Measurements from ENCODE around the gene C5orf34.
"Not testable (repeated sequence)": the region's sequence is repeated elsewhere in the genome, so short reads cannot be mapped to it uniquely, and the experiment has no call there.

C5orf34 gene

GRCh38 chr5:43514025-43514424 lies 923 bp downstream of the C5orf34 start:
- DNase-seq = peak; percentile 39

- DNase-seq = not testable (repeated sequence)
These were observed 3.9 kb downstream of the C5orf34 start for GRCh38 chr5:43511062-43511461.

GRCh38 chr5:43498581-43498980 lies 16.4 kb downstream of the C5orf34 start:
- DNase-seq = no peak

GRCh38 chr5:43497311-43498104 lies 17.4 kb downstream of the C5orf34 start:
- DNase-seq = no peak

- no peak for DNase-seq
These were observed 23.6 kb downstream of the C5orf34 start for GRCh38 chr5:43491326-43491725.

- no peak for DNase-seq
These were observed 28.6 kb downstream of the C5orf34 start for GRCh38 chr5:43486353-43486752.

- no peak for DNase-seq
These were observed 29.5 kb downstream of the C5orf34 start for GRCh38 chr5:43485406-43485805.

GRCh38 chr5:43484106-43484849 lies 30.7 kb downstream of the C5orf34 start:
- peak; percentile 96 for DNase-seq

- peak; percentile 97 for DNase-seq
These were observed 31.4 kb downstream of the C5orf34 start, which contains the start of gene TMEM267 for GRCh38 chr5:43483298-43484105. TSS of gene TMEM267 (minus strand) at chr5:43483865. CDS start at chr5:43453969, 29,896 bp downstream.

- DNase-seq = peak; percentile 2
These were observed 32.3 kb downstream of the C5orf34 start for GRCh38 chr5:43482490-43483297.

GRCh38 chr5:43469671-43470391 lies 45.1 kb downstream of the C5orf34 start:
- DNase-seq = no peak

- no peak for DNase-seq
These were observed 47.8 kb downstream of the C5orf34 start for GRCh38 chr5:43467100-43467499.

- not testable (repeated sequence) for DNase-seq
These were observed 49.5 kb downstream of the C5orf34 start for GRCh38 chr5:43465455-43465854.

GRCh38 chr5:43461066-43461465 lies 53.9 kb downstream of the C5orf34 start:
- no peak for DNase-seq

- DNase-seq = no peak
These were observed 58.4 kb downstream of the C5orf34 start for GRCh38 chr5:43456556-43456955.

GRCh38 chr5:43441575-43441974 lies 73.4 kb downstream of the C5orf34 start:
- DNase-seq = not testable (repeated sequence)

GRCh38 chr5:43437062-43437660 lies 77.8 kb downstream of the C5orf34 start:
- DNase-seq = no peak
